Karpas-422 (cell line): ENCODE measurements around the gene GSDMA. TPM values are rescaled to one million over a fixed set of nuclear protein-coding genes. Genes with fewer than 3 reads are reported as not detected.

Source experiments
- DNase-seq: peaks from one replicate; pipeline ENCODE4 v3.0.0-alpha.2; 2015
- H2AFZ ChIP-seq: fragments of 200-600 bp; sonication (generic); 2 replicates; pipeline ENCODE4 v1.6.1; 2014; ENCODE audit warnings: antibody characterized with exemption, low read length, mixed read lengths
- H3K27ac ChIP-seq: fragments of 200-600 bp; sonication (generic); 2 replicates; pipeline ENCODE4 v1.5.1; 2014; ENCODE audit warnings: mild to moderate bottlenecking, low read length, moderate library complexity
- H3K27me3 ChIP-seq: fragments of 200-600 bp; sonication (generic); 2 replicates; pipeline ENCODE4 v1.6.1; 2014; ENCODE audit warnings: low read length, mixed read lengths
- H3K36me3 ChIP-seq: fragments of 200-600 bp; sonication (generic); 2 replicates; pipeline ENCODE4 v1.6.1; 2014; ENCODE audit warnings: low read length, mixed read lengths; ENCODE audit not compliant: insufficient read depth
- H3K4me1 ChIP-seq: fragments of 200-600 bp; sonication (generic); 2 replicates; pipeline ENCODE4 v1.6.1; 2014; ENCODE audit warnings: mild to moderate bottlenecking, low read length, mixed read lengths
- H3K4me2 ChIP-seq: fragments of 200-600 bp; sonication (generic); 2 replicates; pipeline ENCODE4 v1.6.1; 2014; ENCODE audit warnings: low read length, low read depth, mild to moderate bottlenecking; ENCODE audit not compliant: poor library complexity, severe bottlenecking
- H3K4me3 ChIP-seq: fragments of 200-600 bp; sonication (generic); 2 replicates; pipeline ENCODE4 v1.5.1; 2014; ENCODE audit warnings: mild to moderate bottlenecking, antibody characterized with exemption, low read length, mixed read lengths
- H3K79me2 ChIP-seq: fragments of 200-600 bp; sonication (generic); 2 replicates; pipeline ENCODE4 v1.6.1; 2014; ENCODE audit warnings: mild to moderate bottlenecking, low read length, mixed read lengths
- H3K9ac ChIP-seq: fragments of 200-600 bp; sonication (generic); 2 replicates; pipeline ENCODE4 v1.6.0; 2014; ENCODE audit warnings: low read length
- H3K9me2 ChIP-seq: fragments of 200-600 bp; sonication (generic), shearing (Covaris generic); replicated peaks from 2 replicates; pipeline ENCODE4 v1.6.0; 2014; ENCODE audit warnings: mild to moderate bottlenecking, low read length, moderate library complexity; ENCODE audit not compliant: insufficient read depth
- H3K9me3 ChIP-seq: fragments of 300-700, 200-600 bp; sonication (generic); 2 replicates; pipeline ENCODE4 v1.6.1; 2014; ENCODE audit warnings: low read length, mixed read lengths
- H4K20me1 ChIP-seq: fragments of 200-600 bp; sonication (generic); 2 replicates; pipeline ENCODE4 v1.6.1; 2014; ENCODE audit warnings: mild to moderate bottlenecking, antibody characterized with exemption, low read length, low read depth; ENCODE audit not compliant: insufficient read depth
- total RNA-seq: library from RNA; depleted of rRNA; stranded (reverse); fragments of >200 nt; shearing (Covaris generic); gene quantifications from 2 replicates; pipeline ENCODE4 v1.2.3, GENCODE V29; 2014; ENCODE audit warnings: low replicate concordance

GSDMA gene
- total RNA-seq, 1 experiment from 2014 or later, result not detected

GRCh38 chr17:40014375-40014980 is 51.7 kb downstream of the GSDMA start:
- Histone ChIP-seq H2AFZ (no peak overlapping the region), H3K9me3 (no peaks in the 10 kb centered on the region), H3K27ac (no peak overlapping the region), H3K4me2 (no peak overlapping the region), H4K20me1 (no peaks in the 10 kb centered on the region), H3K79me2 (no peaks in the 10 kb centered on the region), H3K9ac (no peak overlapping the region), H3K27me3 (no peaks in the 10 kb centered on the region), H3K4me1 (no peaks in the 10 kb centered on the region), H3K36me3 (no peaks in the 10 kb centered on the region), H3K9me2 (no peaks in the 10 kb centered on the region), H3K4me3 (no peak overlapping the region)
- no peak for DNase-seq

DNA sequence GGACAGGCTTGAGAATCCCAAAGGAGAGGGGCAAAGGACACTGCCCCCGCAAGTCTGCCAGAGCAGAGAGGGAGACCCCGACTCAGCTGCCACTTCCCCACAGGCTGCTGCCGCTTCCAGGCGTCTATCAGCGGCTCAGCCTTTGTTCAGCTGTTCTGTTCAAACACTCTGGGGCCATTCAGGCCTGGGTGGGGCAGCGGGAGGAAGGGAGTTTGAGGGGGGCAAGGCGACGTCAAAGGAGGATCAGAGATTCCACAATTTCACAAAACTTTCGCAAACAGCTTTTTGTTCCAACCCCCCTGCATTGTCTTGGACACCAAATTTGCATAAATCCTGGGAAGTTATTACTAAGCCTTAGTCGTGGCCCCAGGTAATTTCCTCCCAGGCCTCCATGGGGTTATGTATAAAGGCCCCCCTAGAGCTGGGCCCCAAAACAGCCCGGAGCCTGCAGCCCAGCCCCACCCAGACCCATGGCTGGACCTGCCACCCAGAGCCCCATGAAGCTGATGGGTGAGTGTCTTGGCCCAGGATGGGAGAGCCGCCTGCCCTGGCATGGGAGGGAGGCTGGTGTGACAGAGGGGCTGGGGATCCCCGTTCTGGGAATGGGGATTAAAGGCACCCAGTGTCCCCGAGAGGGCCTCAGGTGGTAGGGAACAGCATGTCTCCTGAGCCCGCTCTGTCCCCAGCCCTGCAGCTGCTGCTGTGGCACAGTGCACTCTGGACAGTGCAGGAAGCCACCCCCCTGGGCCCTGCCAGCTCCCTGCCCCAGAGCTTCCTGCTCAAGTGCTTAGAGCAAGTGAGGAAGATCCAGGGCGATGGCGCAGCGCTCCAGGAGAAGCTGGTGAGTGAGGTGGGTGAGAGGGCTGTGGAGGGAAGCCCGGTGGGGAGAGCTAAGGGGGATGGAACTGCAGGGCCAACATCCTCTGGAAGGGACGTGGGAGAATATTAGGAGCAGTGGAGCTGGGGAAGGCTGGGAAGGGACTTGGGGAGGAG is 52.5 kb downstream of the GSDMA start, which contains the start of gene CSF3:
CSF3 (plus strand) TSS at position 436 of the 993 bp plus-strand sequence; CDS start at position 471, 35 bp downstream.
- no peaks in the 10 kb centered on the region for H3K9me3 ChIP-seq
- H2AFZ ChIP-seq, result no peak within 1 kb of the TSS

GRCh38 chr17:40015998-40016985 is 53.5 kb downstream of the GSDMA start:
- no peaks in the 10 kb centered on the region for H3K9me3 ChIP-seq
- H3K36me3 ChIP-seq, result no peaks in the 10 kb centered on the region
- H3K4me3 ChIP-seq, result no peak overlapping the region
- H2AFZ ChIP-seq, result no peak overlapping the region
- H3K79me2 ChIP-seq, result no peaks in the 10 kb centered on the region
- no peaks in the 10 kb centered on the region for H3K9me2 ChIP-seq
- no peak overlapping the region for H3K4me2 ChIP-seq
- no peak overlapping the region for H3K27ac ChIP-seq
- DNase-seq, result no peak
- H3K27me3 ChIP-seq, result no peaks in the 10 kb centered on the region
- H3K4me1 ChIP-seq, result no peaks in the 10 kb centered on the region
- no peak overlapping the region for H3K9ac ChIP-seq
- H4K20me1 ChIP-seq, result no peaks in the 10 kb centered on the region

More for the DNA sequence above, 52.5 kb downstream of the GSDMA start, which contains the start of gene CSF3:
- Histone ChIP-seq H3K79me2 (no peaks in the 10 kb centered on the region), H3K9me2 (no peaks in the 10 kb centered on the region), H3K4me3 (no peak within 1 kb of the TSS), H3K9ac (no peak within 1 kb of the TSS), H3K27ac (no peak within 1 kb of the TSS), H3K4me1 (no peaks in the 10 kb centered on the region), H3K4me2 (no peak within 1 kb of the TSS), H4K20me1 (no peaks in the 10 kb centered on the region), H3K36me3 (no peaks in the 10 kb centered on the region), H3K27me3 (no peaks in the 10 kb centered on the region)
- DNase-seq, result no peak

DNA sequence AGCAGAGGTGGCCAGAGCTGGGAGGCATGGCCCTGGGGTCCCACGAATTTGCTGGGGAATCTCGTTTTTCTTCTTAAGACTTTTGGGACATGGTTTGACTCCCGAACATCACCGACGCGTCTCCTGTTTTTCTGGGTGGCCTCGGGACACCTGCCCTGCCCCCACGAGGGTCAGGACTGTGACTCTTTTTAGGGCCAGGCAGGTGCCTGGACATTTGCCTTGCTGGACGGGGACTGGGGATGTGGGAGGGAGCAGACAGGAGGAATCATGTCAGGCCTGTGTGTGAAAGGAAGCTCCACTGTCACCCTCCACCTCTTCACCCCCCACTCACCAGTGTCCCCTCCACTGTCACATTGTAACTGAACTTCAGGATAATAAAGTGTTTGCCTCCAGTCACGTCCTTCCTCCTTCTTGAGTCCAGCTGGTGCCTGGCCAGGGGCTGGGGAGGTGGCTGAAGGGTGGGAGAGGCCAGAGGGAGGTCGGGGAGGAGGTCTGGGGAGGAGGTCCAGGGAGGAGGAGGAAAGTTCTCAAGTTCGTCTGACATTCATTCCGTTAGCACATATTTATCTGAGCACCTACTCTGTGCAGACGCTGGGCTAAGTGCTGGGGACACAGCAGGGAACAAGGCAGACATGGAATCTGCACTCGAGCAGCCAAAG is 54.7 kb downstream of the GSDMA start:
- no peak overlapping the region for H3K27ac ChIP-seq
- H3K9ac ChIP-seq, result no peak overlapping the region
- no peak overlapping the region for H3K4me3 ChIP-seq
- no peak overlapping the region for H3K4me2 ChIP-seq
- H3K79me2 ChIP-seq, result no peaks in the 10 kb centered on the region
- H4K20me1 ChIP-seq, result no peaks in the 10 kb centered on the region
- no peak for DNase-seq
- H2AFZ ChIP-seq, result no peak overlapping the region
- H3K27me3 ChIP-seq, result no peaks in the 10 kb centered on the region
- H3K36me3 ChIP-seq, result no peaks in the 10 kb centered on the region
- no peaks in the 10 kb centered on the region for H3K9me3 ChIP-seq
- no peaks in the 10 kb centered on the region for H3K4me1 ChIP-seq
- H3K9me2 ChIP-seq, result no peaks in the 10 kb centered on the region

DNA sequence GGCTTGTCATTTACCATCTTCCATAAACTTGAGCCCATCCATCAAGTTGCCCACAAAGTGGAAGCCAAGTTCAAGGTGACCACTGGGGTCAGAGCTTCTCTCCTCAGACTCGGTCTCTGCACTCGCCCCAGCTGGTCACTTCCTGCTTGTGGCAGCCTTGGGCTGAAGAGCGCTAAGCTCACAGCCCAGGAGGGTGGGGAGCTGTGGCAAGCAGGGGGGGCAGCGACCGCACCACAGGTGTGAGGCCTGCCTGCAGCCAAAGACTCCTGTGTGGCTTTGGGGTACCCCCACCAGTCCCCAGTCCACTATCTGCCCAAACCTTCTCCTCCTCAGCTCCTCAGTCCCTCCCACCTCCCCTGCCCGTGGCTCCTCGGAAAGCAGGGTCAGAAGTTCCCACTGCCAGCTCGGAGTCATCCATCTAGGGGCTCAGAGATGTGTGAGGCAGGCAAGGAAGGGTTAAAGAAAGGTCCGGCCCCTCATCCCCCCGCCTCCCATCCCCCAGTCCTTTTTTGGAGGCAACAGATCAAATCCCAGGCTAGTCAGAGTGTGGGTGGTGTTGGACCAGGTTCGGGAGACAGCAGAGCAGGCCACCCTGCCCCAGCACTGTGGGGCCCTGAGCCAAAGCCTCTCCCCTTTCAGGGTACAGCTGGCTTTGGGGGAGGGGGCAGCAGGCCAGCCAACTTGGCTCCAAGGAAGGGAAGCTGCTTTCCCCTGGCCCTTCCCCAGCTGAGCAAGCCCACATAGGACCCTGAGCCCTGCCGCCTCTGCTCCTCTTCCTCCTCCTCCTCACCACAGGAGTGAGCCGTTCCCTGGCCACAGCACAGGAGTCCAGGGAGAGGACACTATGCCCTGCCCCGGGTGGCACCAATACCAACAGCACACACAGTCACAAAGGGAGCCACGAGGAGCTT is 55.7 kb downstream of the GSDMA start:
- DNase-seq, result no peak
- Histone ChIP-seq H3K9ac (no peak overlapping the region), H3K36me3 (no peaks in the 10 kb centered on the region), H3K79me2 (no peaks in the 10 kb centered on the region), H3K4me3 (no peak overlapping the region), H3K9me3 (no peaks in the 10 kb centered on the region), H3K27ac (no peak overlapping the region), H3K4me2 (no peak overlapping the region), H4K20me1 (no peaks in the 10 kb centered on the region), H3K27me3 (no peaks in the 10 kb centered on the region), H2AFZ (no peak overlapping the region), H3K9me2 (no peaks in the 10 kb centered on the region), H3K4me1 (no peaks in the 10 kb centered on the region)

GRCh38 chr17:40019140-40019991 is 56.6 kb downstream of the GSDMA start:
- no peaks in the 10 kb centered on the region for H4K20me1 ChIP-seq
- H3K36me3 ChIP-seq, result no peaks in the 10 kb centered on the region
- no peak overlapping the region for H3K9ac ChIP-seq
- DNase-seq, result no peak
- H3K4me3 ChIP-seq, result no peak overlapping the region
- no peak overlapping the region for H2AFZ ChIP-seq
- no peak overlapping the region for H3K27ac ChIP-seq
- H3K79me2 ChIP-seq, result no peaks in the 10 kb centered on the region
- H3K9me3 ChIP-seq, result no peaks in the 10 kb centered on the region
- H3K4me2 ChIP-seq, result no peak overlapping the region
- H3K27me3 ChIP-seq, result no peaks in the 10 kb centered on the region
- no peaks in the 10 kb centered on the region for H3K4me1 ChIP-seq
- no peaks in the 10 kb centered on the region for H3K9me2 ChIP-seq
